CD4-positive, alpha-beta T cell treated with Interleukin-6 for 4 hours (primary cell): ENCODE data around the gene MYO1B.

Experiments used
- DNase-seq: peaks from one replicate; pipeline ENCODE4 v3.0.0-alpha.2; 2020; ENCODE audit warnings: mixed read lengths

The MYO1B gene

GRCh38 chr2:191327484-191327883, 82.3 kb downstream of the MYO1B start:
- no peak for DNase-seq

- no peak for DNase-seq
Observed at GRCh38 chr2:191328150-191328809, 83.1 kb downstream of the MYO1B start.

GRCh38 chr2:191329841-191330240, 84.6 kb downstream of the MYO1B start:
- DNase-seq: no peak

- DNase-seq: no peak
Observed at GRCh38 chr2:191333911-191334357, 88.7 kb downstream of the MYO1B start.

GRCh38 chr2:191335875-191336464, 90.8 kb downstream of the MYO1B start:
- no peak for DNase-seq

GRCh38 chr2:191341436-191341835, 96.2 kb downstream of the MYO1B start:
- no peak for DNase-seq

- no peak for DNase-seq
Observed at GRCh38 chr2:191343796-191344338, 98.7 kb downstream of the MYO1B start.

GRCh38 chr2:191345788-191346187, 100.6 kb downstream of the MYO1B start:
- no peak for DNase-seq

GRCh38 chr2:191347154-191347553, 102.0 kb downstream of the MYO1B start:
- DNase-seq: no peak

- no peak for DNase-seq
Observed at GRCh38 chr2:191347881-191348280, 102.7 kb downstream of the MYO1B start.

- no peak for DNase-seq
Observed at GRCh38 chr2:191349990-191350389, 104.8 kb downstream of the MYO1B start.

GRCh38 chr2:191350826-191351225, 105.6 kb downstream of the MYO1B start:
- no peak for DNase-seq

- DNase-seq: no peak
Observed at GRCh38 chr2:191351298-191351697, 106.1 kb downstream of the MYO1B start.

- DNase-seq: no peak
Observed at GRCh38 chr2:191351921-191352320, 106.7 kb downstream of the MYO1B start.

- no peak for DNase-seq
Observed at GRCh38 chr2:191352536-191352935, 107.3 kb downstream of the MYO1B start.

GRCh38 chr2:191355170-191355758, 110.1 kb downstream of the MYO1B start:
- no peak for DNase-seq

GRCh38 chr2:191357678-191358077, 112.5 kb downstream of the MYO1B start:
- no peak for DNase-seq

GRCh38 chr2:191358325-191359025, 113.3 kb downstream of the MYO1B start:
- no peak for DNase-seq

- no peak for DNase-seq
Observed at GRCh38 chr2:191359133-191359532, 113.9 kb downstream of the MYO1B start.

GRCh38 chr2:191360918-191361317, 115.7 kb downstream of the MYO1B start:
- DNase-seq: no peak

- no peak for DNase-seq
Observed at GRCh38 chr2:191362841-191363240, 117.6 kb downstream of the MYO1B start.

GRCh38 chr2:191363267-191363666, 118.1 kb downstream of the MYO1B start:
- DNase-seq: no peak

- no peak for DNase-seq
Observed at GRCh38 chr2:191365089-191365488, 119.9 kb downstream of the MYO1B start.
